Tongue (tissue), 2 donors: ENCODE measurements around the gene NET1. TPM values are rescaled to one million over a fixed set of nuclear protein-coding genes. Genes with fewer than 3 reads are reported as not detected.

Source experiments
- DNase-seq: peaks from one replicate; pipeline ENCODE4 v3.0.0-alpha.2; 2015
- total RNA-seq: library from RNA; depleted of rRNA; stranded (reverse); fragments of >200 nt; gene quantifications from one replicate; pipeline ENCODE4 v1.2.3, GENCODE V29; 2014

Gene NET1
- total RNA-seq, 1 donor from 2014 or later: 225 TPM

DNA sequence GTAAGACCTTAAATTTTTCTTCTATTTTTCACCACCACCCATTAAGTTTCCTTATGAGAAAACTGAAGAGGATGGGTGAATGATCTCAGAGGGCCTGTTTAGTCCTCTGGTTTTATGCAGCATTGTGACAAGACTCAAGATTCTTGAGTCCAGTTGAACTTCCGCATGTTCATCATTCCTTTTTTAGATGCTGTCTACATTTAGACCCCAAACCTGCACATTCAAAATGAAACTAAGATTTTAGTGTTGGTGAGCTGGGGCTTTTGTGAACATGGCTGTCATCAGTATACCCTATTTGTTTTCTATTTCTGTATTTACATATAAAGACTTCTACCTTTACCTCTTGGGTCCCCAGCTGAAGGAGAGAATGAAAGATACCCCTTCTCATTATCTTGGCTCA lies 31.1 kb downstream of the NET1 start:
- DNase-seq: no peak

GRCh38 chr10:5445006-5445405 lies 32.6 kb downstream of the NET1 start:
- peak; percentile 47 for DNase-seq

DNA sequence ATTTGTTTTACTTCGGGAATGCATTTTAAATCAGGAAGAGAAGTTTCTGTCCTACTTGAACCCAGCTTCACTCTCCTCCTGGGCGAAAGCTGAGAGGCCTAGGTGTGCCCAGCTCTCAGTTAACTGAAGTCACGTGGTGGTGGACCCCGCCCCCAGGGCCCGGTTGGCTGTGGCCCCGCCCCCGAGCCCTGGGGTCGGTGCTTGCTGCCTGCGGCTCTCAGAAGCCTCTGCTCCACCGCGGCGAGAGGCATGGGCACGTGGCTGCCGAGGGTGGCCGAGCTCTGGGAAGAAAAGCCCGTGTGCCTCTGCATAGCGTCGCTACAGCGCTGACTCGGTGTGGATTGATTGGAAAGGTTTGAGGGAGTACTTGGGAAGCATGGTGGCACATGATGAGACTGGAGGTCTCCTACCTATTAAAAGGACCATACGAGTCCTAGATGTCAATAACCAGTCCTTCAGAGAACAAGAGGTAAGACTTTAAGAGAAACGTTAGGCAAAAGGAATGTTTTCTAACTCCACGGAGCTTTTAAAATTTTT lies 34.1 kb downstream of the NET1 start:
- peak; percentile 97 for DNase-seq

DNA sequence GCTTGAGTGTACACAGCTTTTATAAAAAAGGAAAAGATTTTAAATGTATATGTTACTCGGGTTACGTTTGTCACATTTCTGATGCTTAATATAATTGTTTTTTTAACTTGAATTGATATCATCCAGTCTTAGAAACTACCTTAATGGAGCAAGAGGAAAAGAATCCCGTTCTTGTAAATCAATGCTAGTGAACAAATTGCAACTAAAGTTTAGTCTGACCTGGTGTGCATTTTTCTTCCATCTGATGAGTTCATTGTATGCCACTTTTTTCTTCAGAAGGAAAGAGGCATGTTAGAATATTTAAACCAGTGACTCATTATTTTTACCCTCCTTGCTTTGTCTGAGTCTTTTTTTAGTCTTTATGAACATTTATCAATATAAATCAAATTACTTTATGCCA lies 34.7 kb downstream of the NET1 start:
- peak; percentile 51 for DNase-seq

GRCh38 chr10:5447611-5448071 lies 35.3 kb downstream of the NET1 start:
- DNase-seq: peak; percentile 67

DNA sequence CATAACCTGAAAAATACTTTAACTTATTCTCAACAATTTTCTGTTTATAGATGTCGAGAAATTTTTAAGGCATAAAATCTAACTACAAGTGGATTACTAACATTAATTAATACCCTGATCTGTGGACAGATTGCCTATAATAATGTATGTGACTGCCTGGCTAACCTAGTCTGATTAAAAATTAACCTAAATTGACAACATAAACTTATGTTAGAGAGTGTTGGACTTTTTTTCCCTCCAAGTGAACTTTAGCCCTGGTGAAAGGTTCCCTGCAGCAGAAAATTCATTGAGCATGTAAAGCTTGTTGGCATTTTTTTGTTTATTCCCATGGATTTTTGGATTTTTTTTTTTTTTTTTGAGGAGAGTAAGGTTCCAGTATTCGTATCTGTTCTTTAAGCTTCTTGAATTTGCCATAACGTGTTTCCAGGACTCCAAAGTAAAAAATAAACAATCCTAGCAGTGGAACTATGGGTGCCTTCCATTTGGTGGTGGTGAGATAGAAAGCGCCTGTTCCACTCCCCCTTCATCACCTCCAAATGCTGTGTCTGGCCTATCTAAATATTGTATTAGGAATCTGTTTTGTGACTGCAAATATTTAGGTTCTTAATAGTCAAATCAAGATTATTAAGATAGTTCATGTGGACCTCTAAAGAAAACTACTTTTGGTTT lies 36.1 kb downstream of the NET1 start:
- peak; percentile 59 for DNase-seq

GRCh38 chr10:5449227-5449626 lies 36.9 kb downstream of the NET1 start:
- peak; percentile 60 for DNase-seq

DNA sequence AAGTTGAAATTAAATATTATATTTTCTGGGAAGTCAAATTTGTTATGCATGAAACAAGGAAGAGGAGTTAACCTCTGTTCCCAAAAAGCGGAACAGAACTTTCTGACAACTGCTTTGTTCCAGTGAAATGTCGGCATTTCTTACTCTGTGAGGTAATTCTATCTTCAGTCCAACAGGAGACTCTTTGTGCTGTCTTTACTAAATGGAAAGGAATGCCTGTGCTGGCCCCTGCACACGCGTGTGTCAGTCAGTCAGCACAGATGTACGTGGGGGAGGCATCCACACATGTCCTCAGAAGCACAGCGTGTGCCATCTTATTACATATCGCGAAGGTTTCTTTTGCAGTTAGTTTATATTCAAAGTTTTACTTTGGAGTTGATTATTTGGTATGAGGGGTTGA lies 37.5 kb downstream of the NET1 start:
- peak; percentile 93 for DNase-seq

- no peak for DNase-seq
Measured at GRCh38 chr10:5450605-5451384, 38.4 kb downstream of the NET1 start.

DNA sequence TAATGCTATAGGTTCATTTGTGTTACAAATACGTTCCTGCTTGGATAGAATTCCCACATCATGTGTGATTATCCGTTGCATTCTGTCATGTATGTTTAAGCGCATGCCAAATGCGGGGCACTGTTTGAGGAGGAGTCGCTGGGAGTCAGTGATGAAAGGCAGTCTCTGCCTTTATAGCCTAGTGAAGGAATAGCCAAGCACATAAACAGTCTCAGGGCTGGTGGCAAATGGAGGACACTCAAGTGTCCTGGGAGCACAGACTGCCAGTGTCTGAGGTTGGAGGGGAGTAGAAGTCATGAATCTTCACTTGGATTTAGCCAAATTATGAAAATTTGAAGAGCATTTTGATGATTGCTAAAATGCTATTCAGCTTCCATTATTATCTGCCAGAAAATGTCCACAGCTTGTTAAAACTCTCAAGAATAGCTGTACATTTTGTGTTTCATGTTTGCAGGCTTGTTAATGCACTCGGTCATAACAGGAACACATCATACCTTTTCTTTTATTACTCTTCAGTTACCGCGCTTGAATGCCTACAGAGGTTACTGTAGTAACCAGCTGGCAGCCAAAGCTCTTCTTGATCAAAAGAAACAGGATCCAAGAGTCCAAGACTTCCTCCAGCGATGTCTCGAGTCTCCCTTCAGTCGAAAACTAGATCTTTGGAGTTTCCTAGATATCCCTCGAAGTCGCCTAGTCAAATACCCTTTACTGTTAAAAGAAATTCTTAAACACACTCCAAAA lies 41.6 kb downstream of the NET1 start:
- DNase-seq: no peak

- DNase-seq: no peak
Measured at GRCh38 chr10:5456563-5456962, 44.2 kb downstream of the NET1 start.

DNA sequence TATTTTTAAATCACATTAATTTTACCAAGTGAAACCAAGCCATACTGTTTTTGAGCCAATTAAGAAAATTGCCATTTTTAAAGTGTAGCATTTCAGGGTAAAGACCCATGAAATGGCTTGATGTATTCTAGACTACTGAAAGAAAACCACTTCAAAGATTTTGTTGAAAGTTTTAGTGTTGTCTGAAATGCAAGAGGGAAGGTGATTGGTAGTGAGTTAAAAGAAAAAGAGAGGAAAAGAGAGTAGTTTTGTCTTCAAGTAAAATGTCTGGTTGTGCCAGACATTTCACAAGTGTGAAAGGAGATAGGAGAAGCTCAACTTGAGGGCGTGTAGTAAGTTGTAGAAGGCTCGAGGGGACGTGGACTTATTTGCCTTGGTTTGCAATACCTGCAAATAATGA lies 45.4 kb downstream of the NET1 start:
- DNase-seq: no peak

DNA sequence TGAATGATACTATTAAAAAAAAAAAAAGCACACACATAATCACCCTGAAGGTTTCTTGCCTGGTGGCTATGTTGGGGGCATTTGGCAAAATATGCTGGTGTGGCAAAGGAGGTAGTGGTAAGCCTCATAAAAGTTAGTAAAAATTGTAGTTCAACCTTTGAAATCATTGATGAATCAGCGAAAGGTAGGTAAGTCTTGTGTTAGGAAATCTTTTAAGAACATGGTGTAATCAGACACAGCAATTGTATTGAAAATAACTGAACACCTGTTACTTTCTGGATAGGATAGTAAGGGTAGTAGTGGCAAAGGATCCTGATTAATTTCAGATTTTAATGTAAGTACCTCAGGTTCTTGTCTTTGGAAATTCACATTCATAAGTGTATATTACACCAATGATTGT lies 46.1 kb downstream of the NET1 start:
- DNase-seq: no peak

GRCh38 chr10:5458949-5459747 lies 46.8 kb downstream of the NET1 start:
- no peak for DNase-seq

- DNase-seq: no peak
Measured at GRCh38 chr10:5460468-5461202, 48.3 kb downstream of the NET1 start.

- DNase-seq: no peak
Measured at GRCh38 chr10:5461203-5461588, 48.8 kb downstream of the NET1 start.

- peak; percentile 66 for DNase-seq
Measured at GRCh38 chr10:5461914-5462840, 49.8 kb downstream of the NET1 start.

DNA sequence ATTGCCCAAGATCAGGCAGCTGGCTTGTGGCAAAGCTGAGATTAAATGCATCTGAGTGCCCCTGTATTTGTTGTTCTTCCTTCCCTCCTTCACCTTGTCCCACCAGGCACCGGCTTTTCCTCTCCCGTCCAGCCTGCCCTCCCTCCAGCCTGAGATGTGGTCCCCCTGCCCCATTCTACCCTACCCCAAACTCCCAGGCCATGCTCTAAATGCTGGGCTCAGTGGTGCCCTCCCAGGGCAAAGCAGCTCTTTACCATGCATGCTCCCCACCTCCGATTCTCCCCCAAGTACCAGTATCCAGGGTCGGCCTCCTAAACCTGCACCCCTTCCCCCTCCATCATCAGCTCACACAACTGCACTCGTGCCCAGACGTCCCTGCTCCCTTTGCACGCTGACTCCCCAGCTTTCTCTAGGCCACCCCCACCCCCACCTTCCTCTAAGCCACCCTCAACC lies 50.5 kb downstream of the NET1 start:
- no peak for DNase-seq

DNA sequence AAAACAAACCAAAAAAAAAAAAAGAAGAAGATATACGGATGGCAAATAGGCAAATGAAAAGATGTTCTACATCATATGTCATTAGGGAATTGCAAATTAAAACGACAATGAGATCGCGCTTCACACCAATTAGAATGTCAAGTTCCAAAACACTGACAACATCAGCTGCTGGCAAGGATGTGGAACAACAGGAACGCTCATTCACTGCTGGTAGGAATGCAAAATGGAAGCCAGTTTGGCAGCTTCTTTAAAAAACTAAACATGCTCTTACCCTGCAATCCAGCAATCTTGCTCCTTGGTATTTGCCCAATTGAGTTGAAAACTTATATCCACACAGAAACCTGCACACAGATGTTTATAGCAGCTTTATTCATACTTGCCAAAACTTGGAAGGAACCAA lies 52.2 kb downstream of the NET1 start:
- peak; percentile 79 for DNase-seq

DNA sequence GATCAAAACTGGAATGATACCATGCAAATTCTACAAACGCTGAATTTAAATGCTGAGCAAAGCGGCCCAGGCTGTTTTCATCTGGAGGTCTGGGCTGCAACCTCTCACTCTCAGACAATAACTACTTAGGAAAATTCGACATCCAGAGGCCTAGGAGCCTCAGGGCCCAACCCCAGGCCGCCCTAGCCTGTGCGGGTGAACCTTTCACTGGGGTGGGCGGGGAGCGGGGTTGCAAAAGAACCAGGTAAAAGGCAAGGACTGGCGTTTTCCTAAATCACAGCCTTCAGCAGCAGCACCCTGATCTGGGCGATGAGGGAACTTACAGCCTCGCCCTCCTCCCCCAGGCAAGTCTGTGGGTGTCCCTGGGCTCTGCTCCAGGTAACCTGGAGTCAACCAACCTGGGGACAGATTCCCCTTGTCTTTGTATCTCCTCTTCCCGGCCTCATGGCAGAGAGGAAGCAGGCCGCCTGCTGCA lies 53.7 kb downstream of the NET1 start:
- DNase-seq: no peak
